Neural cell (in vitro differentiated cells): ENCODE data around the gene FLT3. TPM values are rescaled to one million over a fixed set of nuclear protein-coding genes. Genes with fewer than 3 reads are reported as not detected.

Source experiments
- H2AFZ ChIP-seq: fragments of 200-600, 300-800 bp; sonication (generic), shearing (Covaris generic); 2 replicates; pipeline ENCODE4 v1.6.0; 2014; ENCODE audit warnings: low read depth, mild to moderate bottlenecking, antibody characterized with exemption, low read length, moderate library complexity
- H3F3A ChIP-seq: fragments of 200-600 bp; shearing (Covaris generic); 2 replicates; pipeline ENCODE4 v1.6.1; 2016; ENCODE audit warnings: mild to moderate bottlenecking, moderate library complexity, mixed read lengths, antibody characterized with exemption, low read length; ENCODE audit not compliant: insufficient read depth, poor library complexity, severe bottlenecking
- H3K27ac ChIP-seq: fragments of 200-600, 300-800 bp; sonication (generic), shearing (Covaris generic); 2 replicates; pipeline ENCODE4 v1.5.1; 2014; ENCODE audit warnings: mild to moderate bottlenecking, low read length, moderate library complexity
- H3K27me3 ChIP-seq: fragments of 300-800, 200-600 bp; sonication (generic), shearing (Covaris generic); 2 replicates; pipeline ENCODE4 v1.6.0; 2014; ENCODE audit warnings: mild to moderate bottlenecking, low read depth, low read length, moderate library complexity; ENCODE audit not compliant: insufficient read depth
- H3K36me3 ChIP-seq: fragments of 300-800, 200-600 bp; sonication (generic), shearing (Covaris generic); 2 replicates; pipeline ENCODE4 v1.5.1; 2014; ENCODE audit warnings: mild to moderate bottlenecking, antibody characterized with exemption, low read length, moderate library complexity; ENCODE audit not compliant: insufficient read depth
- H3K4me2 ChIP-seq: fragments of 300-800, 200-600 bp; sonication (generic), shearing (Covaris generic); 2 replicates; pipeline ENCODE4 v1.6.0; 2014; ENCODE audit warnings: mild to moderate bottlenecking, low read length
- H3K4me3 ChIP-seq: fragments of 300-800, 200-600 bp; sonication (generic), shearing (Covaris generic); 2 replicates; pipeline ENCODE4 v1.5.1; 2014; ENCODE audit warnings: mild to moderate bottlenecking, low read length, moderate library complexity
- H3K79me2 ChIP-seq: fragments of 200-600 bp; shearing (Covaris generic); replicated peaks from 2 replicates; pipeline ENCODE4 v1.6.0; 2014; ENCODE audit warnings: mild to moderate bottlenecking, low read length, moderate library complexity; ENCODE audit not compliant: insufficient read depth
- H3K9ac ChIP-seq: fragments of 300-800, 200-600 bp; sonication (generic), shearing (Covaris generic); 2 replicates; pipeline ENCODE4 v1.6.1; 2016; ENCODE audit warnings: mild to moderate bottlenecking, low read length, mixed read lengths
- H3K9me2 ChIP-seq: fragments of 200-600 bp; shearing (Covaris generic); 2 replicates; pipeline ENCODE4 v1.6.1; 2016; ENCODE audit warnings: mild to moderate bottlenecking, low read length, mixed read lengths; ENCODE audit not compliant: insufficient read depth
- H3K9me3 ChIP-seq: fragments of 200-600, 300-800 bp; sonication (generic), shearing (Covaris generic); 2 replicates; pipeline ENCODE4 v1.6.1; 2016; ENCODE audit warnings: mild to moderate bottlenecking, mixed run types, low read length, moderate library complexity, mixed read lengths
- H4K20me1 ChIP-seq: fragments of 200-600 bp; shearing (Covaris generic); 2 replicates; pipeline ENCODE4 v1.6.1; 2016; ENCODE audit warnings: mild to moderate bottlenecking, mixed run types; ENCODE audit not compliant: insufficient read depth
- CTCF ChIP-seq: fragments of 450-650 bp; IDR thresholded peaks from 2 replicates; pipeline ENCODE4 v1.5.1; 2014; ENCODE audit warnings: antibody characterized with exemption, mild to moderate bottlenecking, moderate library complexity; ENCODE audit not compliant: poor library complexity, severe bottlenecking
- EP300 ChIP-seq: fragments of 450-650 bp; conservative IDR thresholded peaks from 2 replicates; pipeline ENCODE4 v1.6.1; 2014; ENCODE audit warnings: antibody characterized with exemption, mild to moderate bottlenecking, moderate library complexity; ENCODE audit not compliant: poor library complexity, severe bottlenecking
- EZH2 ChIP-seq: fragments of 200-600, 300-800 bp; shearing (Covaris generic), sonication (generic); IDR thresholded peaks from 2 replicates; pipeline ENCODE4 v1.6.1; 2014; ENCODE audit warnings: antibody characterized with exemption, low read length, borderline replicate concordance, mild to moderate bottlenecking; ENCODE audit not compliant: insufficient read depth, poor library complexity, severe bottlenecking
- MXI1 ChIP-seq: fragments of 450-650 bp; conservative IDR thresholded peaks from 2 replicates; pipeline ENCODE4 v1.6.1; 2014; ENCODE audit warnings: antibody characterized with exemption, mild to moderate bottlenecking; ENCODE audit not compliant: poor library complexity, severe bottlenecking
- POLR2AphosphoS5 ChIP-seq: IDR thresholded peaks from 2 replicates; pipeline ENCODE4 v1.6.1; 2012
- RAD21 ChIP-seq: fragments of 450-650 bp; conservative IDR thresholded peaks from 2 replicates; pipeline ENCODE4 v1.6.1; 2014; ENCODE audit warnings: antibody characterized with exemption, mild to moderate bottlenecking, moderate library complexity
- REST ChIP-seq: IDR thresholded peaks from 2 replicates; pipeline ENCODE4 v1.6.1; 2012; ENCODE audit warnings: borderline replicate concordance
- SMC3 ChIP-seq: fragments of 450-650 bp; conservative IDR thresholded peaks from 2 replicates; pipeline ENCODE4 v1.6.1; 2014; ENCODE audit warnings: antibody characterized with exemption, mild to moderate bottlenecking, moderate library complexity; ENCODE audit not compliant: poor library complexity
- TAF1 ChIP-seq: IDR thresholded peaks from 2 replicates; pipeline ENCODE4 v1.6.1; 2012; ENCODE audit warnings: low read depth
- polyA plus RNA-seq: library from polyadenylated mRNA; depleted of rRNA; stranded (reverse); fragments of >200 nt; gene quantifications from 2 replicates; pipeline ENCODE4 v1.2.3, GENCODE V29; 2014

Gene FLT3
- polyA plus RNA-seq, 1 donor from 2014 or later, result 0.41 TPM

- Histone ChIP-seq H3K27ac (no peak overlapping the region), H3K9me2 (no peaks in the 10 kb centered on the region), H3K9me3 (no peaks in the 10 kb centered on the region), H2AFZ (no peak overlapping the region), H3K4me3 (no peak overlapping the region), H3K27me3 (peaks cover 11% of the 10 kb centered on the region), H3K36me3 (no peaks in the 10 kb centered on the region), H3K79me2 (no peaks in the 10 kb centered on the region), H3K4me2 (no peak overlapping the region), H3K9ac (no peak overlapping the region), H3F3A (no peaks in the 10 kb centered on the region), H4K20me1 (no peaks in the 10 kb centered on the region)
- no peak for TF ChIP-seq CTCF
- TF ChIP-seq MXI1, result no peak
- no peak for TF ChIP-seq RAD21
- TF ChIP-seq TAF1, result no peak
- no peak for TF ChIP-seq REST
- TF ChIP-seq POLR2AphosphoS5, result no peak
- TF ChIP-seq EZH2, result no peak
- no peak for TF ChIP-seq SMC3
- TF ChIP-seq EP300, result no peak
Measured at GRCh38 chr13:28094306-28094705, 6.1 kb downstream of the FLT3 start.

- Histone ChIP-seq H3K9me3 (no peaks in the 10 kb centered on the region), H3F3A (no peaks in the 10 kb centered on the region), H3K27me3 (peaks cover 8% of the 10 kb centered on the region), H3K9me2 (no peaks in the 10 kb centered on the region), H2AFZ (no peak overlapping the region), H3K4me3 (no peak overlapping the region), H3K79me2 (no peaks in the 10 kb centered on the region), H3K9ac (no peak overlapping the region), H4K20me1 (no peaks in the 10 kb centered on the region), H3K4me2 (no peak overlapping the region), H3K27ac (no peak overlapping the region), H3K36me3 (no peaks in the 10 kb centered on the region)
- TF ChIP-seq CTCF, result no peak
- TF ChIP-seq MXI1, result no peak
- TF ChIP-seq REST, result no peak
- no peak for TF ChIP-seq TAF1
- no peak for TF ChIP-seq POLR2AphosphoS5
- no peak for TF ChIP-seq EP300
- no peak for TF ChIP-seq RAD21
- TF ChIP-seq SMC3, result no peak
- TF ChIP-seq EZH2, result no peak
Measured at GRCh38 chr13:28093881-28094280, 6.5 kb downstream of the FLT3 start.
